Measurements from ENCODE around the gene LTB4R2.

Gene LTB4R2

GRCh38 chr14:24312736-24313507 is 3.0 kb downstream of the LTB4R2 start:
- H3K4me3 ChIP-seq (ENCODE audit: low read depth, low read length) = no peak overlapping the region
- TF ChIP-seq CTCF (IDR thresholded peaks at IDR 0.05; ENCODE audit: low read depth, low read length, missing control alignments) = no peak
- H3K27ac ChIP-seq = no peak overlapping the region
- H3K36me3 ChIP-seq (replicated peaks) = no peaks in the 10 kb centered on the region
- peak; percentile 18 for DNase-seq
- in situ Hi-C loops (cut with HindIII; ENCODE audit: low pct_ligation_motif_present, low sequenced_read_pairs) = no loop called here
- H3K27me3 ChIP-seq (replicated peaks) = no peaks in the 10 kb centered on the region

GRCh38 chr14:24313913-24314312 is 4.0 kb downstream of the LTB4R2 start:
- no peak for DNase-seq
- no peaks in the 10 kb centered on the region for H3K27me3 ChIP-seq (replicated peaks)
- H3K27ac ChIP-seq = no peak overlapping the region
- no peak for TF ChIP-seq CTCF (IDR thresholded peaks at IDR 0.05; ENCODE audit: low read depth, low read length, missing control alignments)
- in situ Hi-C loops (cut with HindIII; ENCODE audit: low pct_ligation_motif_present, low sequenced_read_pairs) = no loop called here
- no peaks in the 10 kb centered on the region for H3K36me3 ChIP-seq (replicated peaks)
- no peak overlapping the region for H3K4me3 ChIP-seq (ENCODE audit: low read depth, low read length)

GRCh38 chr14:24314377-24315193 is 4.6 kb downstream of the LTB4R2 start:
- H3K4me3 ChIP-seq (ENCODE audit: low read depth, low read length) = no peak overlapping the region
- H3K36me3 ChIP-seq (replicated peaks) = no peaks in the 10 kb centered on the region
- TF ChIP-seq CTCF (IDR thresholded peaks at IDR 0.05; ENCODE audit: low read depth, low read length, missing control alignments) = no peak
- no peaks in the 10 kb centered on the region for H3K27me3 ChIP-seq (replicated peaks)
- no peak overlapping the region for H3K27ac ChIP-seq
- in situ Hi-C loops (cut with HindIII; ENCODE audit: low pct_ligation_motif_present, low sequenced_read_pairs) = no loop called here
- DNase-seq = no peak

- Histone ChIP-seq H3K27ac (no peak overlapping the region), H3K36me3 (replicated peaks) (no peaks in the 10 kb centered on the region), H3K4me3 (ENCODE audit: low read depth, low read length) (no peak overlapping the region), H3K27me3 (replicated peaks) (no peaks in the 10 kb centered on the region)
- no peak for DNase-seq
- no peak for TF ChIP-seq CTCF (IDR thresholded peaks at IDR 0.05; ENCODE audit: low read depth, low read length, missing control alignments)
- in situ Hi-C loops (cut with HindIII; ENCODE audit: low pct_ligation_motif_present, low sequenced_read_pairs) = no loop called here
These were observed 5.4 kb downstream of the LTB4R2 start for GRCh38 chr14:24315243-24315806.

GRCh38 chr14:24315807-24316596 is 6.1 kb downstream of the LTB4R2 start:
- Histone ChIP-seq H3K36me3 (replicated peaks) (no peaks in the 10 kb centered on the region), H3K27ac (no peak overlapping the region), H3K4me3 (ENCODE audit: low read depth, low read length) (no peak overlapping the region), H3K27me3 (replicated peaks) (no peaks in the 10 kb centered on the region)
- TF ChIP-seq CTCF (IDR thresholded peaks at IDR 0.05; ENCODE audit: low read depth, low read length, missing control alignments) = peak; percentile 25
- in situ Hi-C loops (cut with HindIII; ENCODE audit: low pct_ligation_motif_present, low sequenced_read_pairs) = no loop called here
- no peak for DNase-seq
